Measurements from ENCODE around the gene ADAM30. TPM values are rescaled to one million over a fixed set of nuclear protein-coding genes. Genes with fewer than 3 reads are reported as not detected.

ADAM30 gene
- total RNA-seq, 2 donors from 2014 or later: not detected

DNA sequence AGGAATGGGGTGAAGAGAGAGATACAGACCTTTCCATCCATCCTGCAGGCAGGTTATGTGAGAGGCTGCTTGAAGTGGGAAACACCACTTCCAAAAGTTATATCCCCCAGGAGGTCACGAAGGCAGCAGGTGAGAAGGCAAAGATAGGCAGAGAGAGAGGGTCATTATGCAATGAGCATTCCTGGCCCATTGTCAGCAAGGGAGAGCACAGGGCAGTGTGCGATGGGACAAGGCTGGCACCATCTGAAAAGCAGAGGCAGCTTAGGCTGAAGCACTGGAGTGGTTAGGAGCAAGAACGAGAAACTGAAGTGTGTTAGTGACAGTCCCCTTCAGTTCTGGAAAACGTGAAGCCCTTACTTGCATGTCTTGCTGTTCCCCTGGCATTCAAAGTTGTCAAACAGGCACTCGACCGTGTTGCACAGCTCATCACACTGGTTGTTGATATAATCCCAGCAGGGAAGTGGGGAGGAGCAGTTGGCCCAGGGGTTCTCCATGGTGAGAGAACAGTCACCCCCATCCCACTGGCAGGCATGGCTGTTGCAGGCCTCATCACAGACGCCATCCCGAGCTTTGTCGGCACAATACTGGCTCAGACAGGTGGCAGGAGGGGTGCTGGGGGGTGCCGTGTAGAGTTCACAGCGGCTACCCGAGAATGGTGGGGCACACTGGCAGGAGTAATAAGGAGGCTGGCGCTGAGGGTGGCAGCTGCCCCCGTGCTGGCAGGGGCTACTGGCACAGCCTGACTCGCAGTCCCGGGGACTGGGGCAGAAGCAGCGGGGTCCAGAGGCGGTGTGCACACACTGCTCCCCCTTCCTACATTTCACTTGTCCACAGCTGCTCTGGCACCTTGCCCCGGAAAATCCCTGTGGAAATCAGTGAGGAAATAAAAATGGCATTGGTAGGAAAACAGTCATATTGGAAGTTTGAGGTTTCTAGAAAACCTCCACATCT lies 28.9 kb upstream of the ADAM30 start:
- Histone ChIP-seq H3K4me1 (no peaks in the 10 kb centered on the region), H3K9me3 (no peaks in the 10 kb centered on the region), H3K36me3 (replicated peaks in 1 of 2; ENCODE audit: insufficient read depth in 1 of 2, low read depth in 2 of 2) (peaks cover 0 to 46% of the 10 kb centered on the region in 2 donors), H3K27me3 (no peaks in the 10 kb centered on the region), H3K4me3 (no peak overlapping the region), H3K27ac (no peak overlapping the region)
- intact Hi-C loops (cut with DNase I): no loop called here
- no peak for TF ChIP-seq POLR2A (IDR thresholded peaks at IDR 0.05)
- TF ChIP-seq, protein P1, sequence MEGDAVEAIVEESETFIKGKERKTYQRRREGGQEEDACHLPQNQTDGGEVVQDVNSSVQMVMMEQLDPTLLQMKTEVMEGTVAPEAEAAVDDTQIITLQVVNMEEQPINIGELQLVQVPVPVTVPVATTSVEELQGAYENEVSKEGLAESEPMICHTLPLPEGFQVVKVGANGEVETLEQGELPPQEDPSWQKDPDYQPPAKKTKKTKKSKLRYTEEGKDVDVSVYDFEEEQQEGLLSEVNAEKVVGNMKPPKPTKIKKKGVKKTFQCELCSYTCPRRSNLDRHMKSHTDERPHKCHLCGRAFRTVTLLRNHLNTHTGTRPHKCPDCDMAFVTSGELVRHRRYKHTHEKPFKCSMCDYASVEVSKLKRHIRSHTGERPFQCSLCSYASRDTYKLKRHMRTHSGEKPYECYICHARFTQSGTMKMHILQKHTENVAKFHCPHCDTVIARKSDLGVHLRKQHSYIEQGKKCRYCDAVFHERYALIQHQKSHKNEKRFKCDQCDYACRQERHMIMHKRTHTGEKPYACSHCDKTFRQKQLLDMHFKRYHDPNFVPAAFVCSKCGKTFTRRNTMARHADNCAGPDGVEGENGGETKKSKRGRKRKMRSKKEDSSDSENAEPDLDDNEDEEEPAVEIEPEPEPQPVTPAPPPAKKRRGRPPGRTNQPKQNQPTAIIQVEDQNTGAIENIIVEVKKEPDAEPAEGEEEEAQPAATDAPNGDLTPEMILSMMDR (IDR thresholded peaks at IDR 0.05): no peak
- DNase-seq (no peak), ATAC-seq (no peak)
- 87 to 92% methylated on average over 16 to 19 of the region's 19 CpGs for WGBS, 2 donors

DNA sequence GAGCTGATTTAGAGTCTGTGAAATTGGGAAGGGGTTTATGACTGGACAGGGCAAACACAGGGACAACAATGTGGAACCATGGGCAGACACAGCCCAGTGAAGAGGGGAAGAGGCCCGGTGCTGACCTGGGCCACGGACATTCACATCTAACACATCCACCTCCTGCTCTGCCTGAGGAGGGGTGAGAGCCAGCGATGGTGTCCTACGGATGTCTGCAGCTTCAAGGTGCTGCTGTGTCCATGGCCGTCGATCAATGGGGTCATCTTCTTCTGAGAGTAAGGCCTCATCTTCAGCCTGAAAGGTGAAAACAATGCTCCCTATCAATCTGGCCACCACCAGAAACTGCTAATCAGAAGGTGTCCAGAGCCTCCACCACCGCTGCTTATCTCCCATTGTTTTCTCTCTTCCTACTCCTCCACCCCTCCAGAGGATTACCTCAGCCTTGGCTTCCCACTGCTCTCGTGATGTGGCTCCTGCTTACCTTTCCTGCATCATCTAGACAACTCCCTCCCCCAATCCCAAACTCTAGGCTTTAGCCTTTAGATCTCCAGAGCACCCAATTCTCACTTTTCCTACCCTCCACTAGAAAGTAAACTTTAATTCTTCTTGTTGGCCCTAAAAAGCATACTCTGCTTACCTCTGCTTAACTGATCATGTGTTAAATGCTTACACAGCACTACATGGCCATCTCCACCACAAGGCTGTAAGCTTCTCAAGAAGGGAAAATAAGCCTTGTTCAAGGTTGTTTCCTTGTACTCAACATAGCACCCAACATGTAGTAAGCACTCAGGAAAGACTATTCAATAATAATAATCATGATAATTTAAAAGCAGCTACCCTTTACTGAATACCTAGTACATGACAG lies 24.0 kb upstream of the ADAM30 start:
- intact Hi-C loops (cut with DNase I): no loop called here
- no peak for TF ChIP-seq POLR2A (IDR thresholded peaks at IDR 0.05)
- TF ChIP-seq, protein P1 (IDR thresholded peaks at IDR 0.05): no peak
- Histone ChIP-seq H3K4me1 (no peaks in the 10 kb centered on the region), H3K27me3 (no peaks in the 10 kb centered on the region), H3K27ac (no peak overlapping the region), H3K4me3 (no peak overlapping the region), H3K9me3 (no peaks in the 10 kb centered on the region), H3K36me3 (replicated peaks in 1 of 2; ENCODE audit: insufficient read depth in 1 of 2, low read depth in 2 of 2) (peaks cover 7 to 58% of the 10 kb centered on the region in 2 donors)
- no peak for DNase-seq
- no peak for ATAC-seq
- WGBS, 2 donors: 86% methylated on average over 6 to 8 of the region's 8 CpGs

GRCh38 chr1:119919241-119919640 lies 22.9 kb upstream of the ADAM30 start:
- Histone ChIP-seq H3K27me3 (no peaks in the 10 kb centered on the region), H3K27ac (no peak overlapping the region), H3K4me3 (no peak overlapping the region), H3K4me1 (no peaks in the 10 kb centered on the region), H3K9me3 (no peaks in the 10 kb centered on the region), H3K36me3 (replicated peaks in 1 of 2; ENCODE audit: insufficient read depth in 1 of 2, low read depth in 2 of 2) (peaks cover 14 to 57% of the 10 kb centered on the region in 2 donors)
- TF ChIP-seq, protein P1 (IDR thresholded peaks at IDR 0.05): no peak
- no peak for TF ChIP-seq POLR2A (IDR thresholded peaks at IDR 0.05)
- intact Hi-C loops (cut with DNase I): no loop called here
- 88 to 89% methylated on average over 6 to 7 of the region's 7 CpGs for WGBS, 2 donors
- DNase-seq (no peak), ATAC-seq (no peak)

DNA sequence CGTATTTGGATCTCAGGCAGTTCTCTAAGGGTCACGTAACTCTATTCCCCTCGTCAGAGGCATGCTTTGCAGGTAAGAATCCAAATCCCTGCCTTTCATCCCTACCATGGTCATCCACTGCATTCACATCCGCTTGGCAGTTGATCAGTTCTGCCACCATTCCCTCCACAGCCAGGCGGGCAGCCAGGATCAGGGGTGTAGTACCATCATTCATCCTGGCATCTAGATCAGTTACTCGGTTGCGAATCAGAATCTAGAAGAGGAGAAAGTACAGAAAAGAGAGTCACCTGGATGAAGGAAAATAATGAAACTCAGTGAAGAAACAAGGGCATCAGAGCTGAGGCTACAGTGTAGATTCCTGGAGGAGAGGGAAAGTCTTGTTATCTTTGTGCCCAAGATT lies 22.0 kb upstream of the ADAM30 start:
- WGBS, 2 donors: 93 to 94% methylated on average over 7 of the region's 7 CpGs

More for the DNA sequence above, 22.0 kb upstream of the ADAM30 start:
- peaks cover 14 to 52% of the 10 kb centered on the region in 2 donors for H3K36me3 ChIP-seq (replicated peaks in 1 of 2; ENCODE audit: insufficient read depth in 1 of 2, low read depth in 2 of 2)
- no peak overlapping the region for H3K4me3 ChIP-seq
- TF ChIP-seq POLR2A (IDR thresholded peaks at IDR 0.05): no peak
- TF ChIP-seq, protein P1 (IDR thresholded peaks at IDR 0.05): no peak
- H3K27ac ChIP-seq: no peak overlapping the region
- DNase-seq (no peak), ATAC-seq (no peak)
- H3K4me1 ChIP-seq: no peaks in the 10 kb centered on the region
- H3K9me3 ChIP-seq: no peaks in the 10 kb centered on the region
- intact Hi-C loops (cut with DNase I): no loop called here
- H3K27me3 ChIP-seq: no peaks in the 10 kb centered on the region

All from body of pancreas (tissue), 4 donors.